AG09319 (cell line): Measurements from ENCODE around the gene BABAM1.

Experiments
- DNase-seq: peaks from one replicate; pipeline ENCODE4 v3.0.0-alpha.2; 2010; ENCODE audit warnings: low read depth; ENCODE audit errors: extremely low read depth
- TF ChIP-seq, protein P1 (sequence below): IDR thresholded peaks from 2 replicates; pipeline ENCODE4 v1.5.1; 2011; ENCODE audit warnings: low read depth, mild to moderate bottlenecking, inconsistent platforms, low read length, moderate library complexity

Gene BABAM1

DNA sequence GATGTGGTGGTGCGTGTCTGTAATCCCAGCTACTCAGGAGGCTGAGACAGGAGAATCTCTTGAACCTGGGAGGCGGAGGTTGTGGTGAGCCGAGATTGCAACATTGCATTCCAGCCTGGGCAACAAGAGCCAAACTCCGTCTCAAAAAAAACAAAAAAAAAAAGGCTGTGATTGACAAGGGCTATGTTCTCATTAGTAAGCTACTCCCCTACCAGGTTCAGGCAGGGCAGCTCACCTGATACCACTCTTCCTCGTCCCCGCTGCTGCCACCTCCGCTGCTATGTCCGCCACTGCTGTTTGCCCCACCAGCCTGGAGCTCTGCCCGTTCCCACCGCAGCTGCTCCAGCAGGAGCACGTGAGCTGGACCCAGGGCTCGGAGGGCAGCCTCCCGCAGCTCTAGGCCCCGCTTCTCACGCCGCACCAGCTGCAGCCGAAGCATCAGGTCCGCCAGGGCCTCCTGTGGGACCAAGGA is 12.1 kb upstream of the BABAM1 start:
- no peak for DNase-seq
- TF ChIP-seq, protein P1, sequence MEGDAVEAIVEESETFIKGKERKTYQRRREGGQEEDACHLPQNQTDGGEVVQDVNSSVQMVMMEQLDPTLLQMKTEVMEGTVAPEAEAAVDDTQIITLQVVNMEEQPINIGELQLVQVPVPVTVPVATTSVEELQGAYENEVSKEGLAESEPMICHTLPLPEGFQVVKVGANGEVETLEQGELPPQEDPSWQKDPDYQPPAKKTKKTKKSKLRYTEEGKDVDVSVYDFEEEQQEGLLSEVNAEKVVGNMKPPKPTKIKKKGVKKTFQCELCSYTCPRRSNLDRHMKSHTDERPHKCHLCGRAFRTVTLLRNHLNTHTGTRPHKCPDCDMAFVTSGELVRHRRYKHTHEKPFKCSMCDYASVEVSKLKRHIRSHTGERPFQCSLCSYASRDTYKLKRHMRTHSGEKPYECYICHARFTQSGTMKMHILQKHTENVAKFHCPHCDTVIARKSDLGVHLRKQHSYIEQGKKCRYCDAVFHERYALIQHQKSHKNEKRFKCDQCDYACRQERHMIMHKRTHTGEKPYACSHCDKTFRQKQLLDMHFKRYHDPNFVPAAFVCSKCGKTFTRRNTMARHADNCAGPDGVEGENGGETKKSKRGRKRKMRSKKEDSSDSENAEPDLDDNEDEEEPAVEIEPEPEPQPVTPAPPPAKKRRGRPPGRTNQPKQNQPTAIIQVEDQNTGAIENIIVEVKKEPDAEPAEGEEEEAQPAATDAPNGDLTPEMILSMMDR: no peak

DNA sequence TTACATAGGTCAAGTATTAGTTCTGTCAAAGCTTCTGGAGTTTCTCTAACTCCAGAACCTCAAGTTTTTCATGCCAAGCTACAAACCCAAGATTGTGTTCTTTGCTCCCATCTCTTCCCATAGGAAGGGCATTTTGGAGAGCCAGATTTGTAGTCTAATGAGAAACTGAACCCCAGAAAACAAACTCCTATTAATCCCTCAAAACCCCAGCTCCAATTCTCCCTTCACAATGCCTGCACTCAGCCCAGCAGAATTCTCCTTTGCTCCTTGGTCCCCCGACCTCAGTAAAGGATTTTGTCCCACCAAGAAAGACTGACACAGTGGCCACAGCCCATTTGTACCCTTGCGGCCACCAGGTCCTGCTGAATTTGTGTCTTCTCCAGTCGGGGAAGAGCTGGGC is 11.1 kb upstream of the BABAM1 start:
- DNase-seq: no peak
- TF ChIP-seq, protein P1: no peak

DNA sequence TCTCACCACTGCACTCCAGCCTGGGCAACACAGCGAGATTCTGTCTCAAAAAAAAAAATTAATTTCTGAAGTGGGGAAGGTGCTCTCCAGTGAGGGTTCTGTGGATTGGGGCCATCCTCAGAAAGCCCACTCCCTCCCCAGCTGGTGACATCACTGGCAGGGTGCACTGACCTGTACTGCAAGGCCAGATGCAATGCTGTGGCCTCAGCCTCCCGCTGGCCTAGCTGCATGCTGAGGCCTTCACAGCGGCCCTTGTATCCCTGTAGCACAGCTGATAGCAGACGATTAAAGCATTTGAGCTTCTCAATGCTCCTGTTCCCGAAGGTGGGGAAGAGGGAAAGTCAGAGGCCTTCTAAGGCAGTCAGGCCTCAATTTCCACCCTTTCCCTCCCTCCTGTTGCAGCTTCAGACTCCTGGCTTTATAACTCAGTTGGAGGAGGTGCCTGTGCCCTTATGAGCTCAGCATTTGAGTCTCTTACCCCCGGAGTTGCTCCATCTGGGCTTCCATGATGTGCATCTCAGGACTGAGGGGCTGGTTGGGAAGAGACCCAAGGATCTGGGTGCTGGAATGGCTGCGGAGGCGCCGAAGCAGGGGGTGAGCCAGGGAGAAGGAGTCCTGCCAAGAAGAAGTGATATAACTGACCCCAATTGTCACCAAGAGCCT is 8.0 kb upstream of the BABAM1 start:
- TF ChIP-seq, protein P1: no peak
- DNase-seq: no peak

DNA sequence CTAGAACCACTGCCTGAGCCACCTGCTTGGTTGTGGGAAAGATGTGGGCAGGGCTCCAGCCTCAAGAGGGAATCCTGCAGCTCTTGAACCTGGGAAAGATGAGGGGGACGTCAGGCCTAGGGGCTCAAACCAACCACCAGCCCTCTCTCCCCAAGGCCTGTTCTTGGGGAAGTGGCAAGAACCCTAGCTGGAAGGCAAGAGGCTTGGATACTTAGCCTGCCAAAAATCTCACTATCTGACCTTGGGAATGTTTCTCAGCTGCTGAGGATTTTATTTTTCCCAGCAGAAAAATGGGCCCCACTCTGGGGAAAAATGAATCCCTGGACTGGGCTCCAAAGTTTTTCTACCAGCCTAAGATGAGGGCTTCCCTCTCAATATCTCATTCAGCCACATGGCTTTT is 7.3 kb upstream of the BABAM1 start:
- TF ChIP-seq, protein P1: no peak
- no peak for DNase-seq

DNA sequence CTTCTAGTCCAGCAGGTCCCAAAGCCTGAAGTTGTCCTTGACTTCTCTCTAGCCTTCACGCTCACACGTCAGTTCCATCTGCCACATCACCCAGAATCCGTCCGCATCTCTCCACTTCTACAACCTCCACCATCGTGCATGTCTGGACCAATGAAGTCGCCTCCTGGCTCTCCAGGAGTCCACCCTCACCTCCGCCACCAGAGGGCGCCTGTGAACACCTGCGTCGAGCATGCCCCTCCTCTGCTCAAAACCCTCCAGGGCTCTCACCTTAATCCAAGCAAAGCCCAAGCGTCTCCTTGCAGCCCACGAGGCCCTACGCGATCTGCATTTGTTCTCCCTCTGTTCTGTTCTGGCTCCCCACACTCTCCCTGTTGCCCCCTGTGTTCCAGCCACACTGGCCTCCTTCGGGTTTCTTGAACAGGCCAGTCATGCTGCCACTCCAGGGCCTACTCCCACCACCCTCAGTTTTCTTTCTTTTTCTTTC is 6.4 kb upstream of the BABAM1 start:
- TF ChIP-seq, protein P1: peak; percentile 93
- DNase-seq: no peak

DNA sequence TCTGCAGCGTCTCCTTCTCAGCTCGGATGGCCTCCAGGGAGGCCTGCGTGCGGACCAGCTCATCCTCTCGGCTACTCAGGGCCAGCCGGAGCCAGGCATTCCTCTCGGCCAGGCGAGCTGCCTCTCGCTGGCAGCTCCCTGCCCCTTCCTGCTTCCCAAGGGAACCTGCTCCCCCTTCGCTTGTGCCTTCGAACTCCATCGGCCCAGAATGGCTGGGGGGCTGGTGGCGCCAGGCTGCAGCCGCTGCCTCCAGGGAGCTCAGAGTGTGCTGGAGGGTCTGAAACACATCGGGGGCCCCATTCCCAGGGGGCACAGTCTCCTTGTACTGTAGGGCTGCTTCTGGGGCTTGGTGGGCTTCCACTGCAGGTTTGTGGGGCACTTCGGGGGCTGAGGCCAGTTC is 4.7 kb upstream of the BABAM1 start:
- TF ChIP-seq, protein P1: no peak
- no peak for DNase-seq

DNA sequence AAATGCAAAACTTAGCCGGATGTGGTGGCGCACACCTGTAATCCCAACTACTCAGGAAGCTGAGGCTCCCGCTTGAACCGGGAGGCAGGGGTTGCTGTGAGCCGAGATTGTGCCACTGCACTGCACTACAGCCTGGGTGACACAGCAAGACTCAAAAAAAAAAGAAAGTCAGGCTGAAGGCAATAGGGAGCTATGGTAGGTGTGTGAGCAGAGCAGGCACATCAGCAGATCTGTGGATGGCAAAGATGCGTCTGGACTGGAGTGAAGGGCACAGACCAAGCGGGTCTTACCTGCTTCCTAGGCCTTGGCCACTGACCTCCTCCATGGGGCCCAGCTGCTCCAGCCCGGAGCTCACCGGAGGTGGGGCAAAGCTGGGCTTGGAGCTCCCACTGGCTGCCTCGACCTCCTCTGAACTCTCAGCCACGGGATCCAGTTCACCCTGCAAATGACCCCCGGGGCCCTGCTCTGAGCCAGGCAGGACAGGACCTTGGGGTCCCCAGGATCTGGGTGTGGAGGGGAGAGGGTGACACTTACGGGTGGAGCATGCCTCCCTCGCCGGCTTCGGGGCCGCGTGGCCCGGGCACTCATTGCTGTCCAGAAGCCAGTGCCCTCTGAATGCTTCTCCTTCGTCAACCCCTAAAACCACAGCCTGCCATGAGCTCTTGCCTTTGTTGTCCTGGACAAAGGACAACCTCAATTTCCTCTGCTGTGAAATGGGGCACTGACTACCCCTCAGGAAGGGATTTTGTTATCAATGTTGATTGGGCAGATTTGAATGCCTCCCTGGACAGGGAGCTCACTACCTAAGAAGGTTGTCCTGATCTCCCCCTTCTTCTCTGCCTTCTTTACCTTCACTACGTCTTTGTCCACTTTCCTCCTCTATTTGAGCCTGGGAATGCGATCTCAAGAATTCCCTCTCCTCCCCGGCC is 3.3 kb upstream of the BABAM1 start:
- DNase-seq: no peak
- TF ChIP-seq, protein P1: no peak
